Heart left ventricle (tissue), 16 donors: ENCODE results near the gene GAP43. TPM values are rescaled to one million over a fixed set of nuclear protein-coding genes. Genes with fewer than 3 reads are reported as not detected.

Experiments used
- ATAC-seq, 4 donors: fragments of 200-7000 bp; cut with Tn5 transposase; one replicate each; pipeline ENCODE4 v1.9.1; 2020 to 2022; ENCODE audit warnings: moderate library complexity in 4 of 4, mild to moderate bottlenecking in 3 of 4, moderate number of reproducible peaks in 1 of 4
- DNase-seq, 5 donors: peaks; one replicate each; pipeline ENCODE4 v3.0.0-alpha.2; 2020
- H3K27ac ChIP-seq, 12 donors: fragments of 200-600 bp; sonication (generic) in 4 of 12; one replicate each; pipeline versions ENCODE4 v1.5.0 to v1.8.0; 2016 to 2022; ENCODE audit warnings: mild to moderate bottlenecking in 2 of 12
- H3K27me3 ChIP-seq, 9 donors: fragments of 200-600 bp; sonication (generic) in 2 of 9; one replicate each; pipeline versions ENCODE4 v1.5.1 to v1.8.0; 2016 to 2022; ENCODE audit warnings: mild to moderate bottlenecking in 3 of 9
- H3K36me3 ChIP-seq, 9 donors: fragments of 200-600 bp; sonication (generic) in 2 of 9; one replicate each; pipeline versions ENCODE4 v1.5.0 to v1.8.0; 2018 to 2022; ENCODE audit warnings: mild to moderate bottlenecking in 2 of 9
- H3K4me1 ChIP-seq, 12 donors: fragments of 200-600 bp; sonication (generic) in 4 of 12; one replicate each; pipeline versions ENCODE4 v1.5.0 to v1.8.0; 2016 to 2022; ENCODE audit warnings: mild to moderate bottlenecking in 3 of 12
- H3K4me3 ChIP-seq, 12 donors: fragments of 200-600 bp; sonication (generic) in 4 of 12; one replicate each; pipeline versions ENCODE4 v1.5.0 to v1.8.0; 2017 to 2022; ENCODE audit warnings: mild to moderate bottlenecking in 9 of 12, moderate library complexity in 4 of 12
- H3K9me3 ChIP-seq, 12 donors: fragments of 200-600 bp; sonication (generic) in 4 of 12; one replicate each; pipeline versions ENCODE4 v1.5.0 to v1.8.0; 2016 to 2022; ENCODE audit warnings: mild to moderate bottlenecking in 1 of 12
- CTCF ChIP-seq, 12 donors: fragments of 200-600 bp; sonication (generic) in 4 of 12; IDR thresholded peaks; one replicate each; pipeline versions ENCODE4 v1.5.0 to v1.8.0; 2018 to 2022; ENCODE audit warnings: antibody characterized with exemption in 12 of 12, mild to moderate bottlenecking in 5 of 12
- POLR2A ChIP-seq, 2 donors: fragments of 450-650 bp; IDR thresholded peaks; one replicate each; pipeline ENCODE4 v1.6.1; 2017; ENCODE audit warnings: antibody characterized with exemption in 2 of 2, mild to moderate bottlenecking in 2 of 2, moderate library complexity in 2 of 2
- WGBS, 4 donors: extraction: QIAGEN DNeasy Blood & Tissue Kit in 2 of 4; methylation state at CpG; one replicate each; pipeline versions ENCODE4 v1.1.5 to v1.1.7; 2013 to 2018; 5-methylcytosine and 5-hydroxymethylcytosine counted together
- intact Hi-C, 10 donors: fragments of 100-400 bp; cut with DNase I; formaldehyde crosslinking; loops; one replicate each; pipeline versions ENCODE4 v1.11.1 to v1.14.2; 2022
- polyA plus RNA-seq, 2 donors: library from polyadenylated mRNA; stranded (reverse); fragments of 200-250 nt; gene quantifications; one replicate each; pipeline ENCODE4 v1.2.3, GENCODE V29; 2013
- total RNA-seq, 9 donors: library from RNA; depleted of rRNA in 2 of 9; stranded (reverse); fragments of >200 nt in 2 of 9; fragmentation: NEBNext Ultra II Directional in 3 of 9; extraction: Animal tissue kit (Norgen Biotek cat#: 25700) in 3 of 9; gene quantifications; one replicate each; pipeline versions ENCODE4 v1.1.0 to v1.2.4, GENCODE V29; 2016 to 2023
- donor health status: ischemic (EF 13 %, LVEDD 7.1; RV severe dilation, severe dysfunction).
- donor health status: healthy with polysubstance abuse.
- donor health status: DM: no; HTN: yes; CAD: no.
- donor health status: DM: no; HTN: no; CAD: no.
- donor health status: ischemic (EF 25% LVEDD 6.9; RV normal size, moderate dysfunction).
- donor health status: ischemic (EF 25% LVEDD 5.7; RV mildly dilated, moderate dysfunction).
- donor health status: healthy.
- donor health status: DM: yes; HTN: yes; CAD: no.
- donor health status: ischemic (EF 35%, LVEDD 5.7; RV mildly dilated, moderate dysfunction).
- donor health status: nonischemic (EF 11% LVEDD 7.7; RV severe dilation, severe dysfunction).
- donor health status: DM: yes; HTN: yes; CAD: no.
- donor health status: PGD.
- donor health status: ischemic (EF 29% LVEDD 5.4; RV normal size, mild dysfunction).
- donor health status: nonischemic (EF 23%, LVEDD 6.1; RV moderate dilation, normal function).

The GAP43 gene
- total and polyA plus RNA-seq, 11 donors, result 0.11 to 4.7 (median 1.2) TPM; not detected in 1

- Histone ChIP-seq H3K4me1 (peaks cover 0 to 33% (median 21%) of the 10 kb centered on the region in 12 donors), H3K9me3 (no peaks in the 10 kb centered on the region), H3K36me3 (no peaks in the 10 kb centered on the region), H3K27ac (peak overlapping the region; percentile 90 to 100 (median 98)), H3K27me3 (no peaks in the 10 kb centered on the region), H3K4me3 (peak overlapping the region in 11 of 12 donors; percentile 49 to 93 (median 84))
- WGBS, 4 donors, result 4 to 9% (median 5%) methylated on average over 3 of the region's 3 CpGs
- intact Hi-C loops, result loop anchor here in 2 of 10 donors (2.0 to 10.0 kb wide), 2 partner anchors 35 to 127 kb away; no protein-coding TSS in a partner anchor
- no peak for DNase-seq
- no peak for ATAC-seq
- TF ChIP-seq CTCF (IDR thresholded peaks at IDR 0.05) (no peak), POLR2A (IDR thresholded peaks at IDR 0.05) (no peak)
Measured at GRCh38 chr3:115658032-115658336, 34.7 kb downstream of the GAP43 start.

- DNase-seq (peak; percentile 86 to 91 (median 89)), ATAC-seq (peak; percentile 85 to 98 (median 96))
- 1 to 2% (median 2%) methylated on average over 54 to 58 of the region's 58 CpGs for WGBS, 4 donors
- Histone ChIP-seq H3K27me3 (no peaks in the 10 kb centered on the region), H3K4me1 (peaks cover 0 to 33% (median 21%) of the 10 kb centered on the region in 12 donors), H3K36me3 (no peaks in the 10 kb centered on the region), H3K27ac (peak overlapping the region; percentile 90 to 100 (median 98)), H3K4me3 (peak overlapping the region; percentile 49 to 93 (median 82)), H3K9me3 (no peaks in the 10 kb centered on the region)
- intact Hi-C loops, result loop anchor here in 2 of 10 donors (2.0 to 10.0 kb wide), 2 partner anchors 34 to 126 kb away; no protein-coding TSS in a partner anchor
- TF ChIP-seq CTCF (IDR thresholded peaks at IDR 0.05) (peak in 1 of 12 donors; percentile 18), POLR2A (IDR thresholded peaks at IDR 0.05) (peak in 1 of 2 donors; percentile 49)
Measured at GRCh38 chr3:115658337-115659181, 35.2 kb downstream of the GAP43 start.

GRCh38 chr3:115659253-115660220, 36.2 kb downstream of the GAP43 start:
- Histone ChIP-seq H3K36me3 (no peaks in the 10 kb centered on the region), H3K9me3 (no peaks in the 10 kb centered on the region), H3K4me3 (peak overlapping the region in 11 of 12 donors; percentile 49 to 93 (median 84)), H3K4me1 (peaks cover 0 to 33% (median 21%) of the 10 kb centered on the region in 12 donors), H3K27me3 (no peaks in the 10 kb centered on the region), H3K27ac (peak overlapping the region; percentile 90 to 100 (median 98))
- TF ChIP-seq POLR2A (IDR thresholded peaks at IDR 0.05) (no peak), CTCF (IDR thresholded peaks at IDR 0.05) (no peak)
- no peak for ATAC-seq
- WGBS, 4 donors, result 52 to 54% (median 53%) methylated on average over 12 of the region's 12 CpGs
- no peak for DNase-seq
- intact Hi-C loops, result loop anchor here in 2 of 10 donors (2.0 to 10.0 kb wide), 2 partner anchors 33 to 125 kb away; no protein-coding TSS in a partner anchor
